GM10266 (cell line): ENCODE results near the gene USP3.
A peak's percentile ranks its signal among the peaks of the same experiment; 100 is the strongest.

Experiments used
- DNase-seq: peaks from one replicate; pipeline ENCODE4 v3.0.0; 2012; ENCODE audit errors: extremely low spot score
- TF ChIP-seq, protein P1 (sequence below): IDR thresholded peaks from 2 replicates; pipeline ENCODE4 v1.5.1; 2012; ENCODE audit warnings: mild to moderate bottlenecking, low read depth; ENCODE audit not compliant: control insufficient read depth, insufficient read depth; ENCODE audit errors: missing control alignments

Gene USP3

DNA sequence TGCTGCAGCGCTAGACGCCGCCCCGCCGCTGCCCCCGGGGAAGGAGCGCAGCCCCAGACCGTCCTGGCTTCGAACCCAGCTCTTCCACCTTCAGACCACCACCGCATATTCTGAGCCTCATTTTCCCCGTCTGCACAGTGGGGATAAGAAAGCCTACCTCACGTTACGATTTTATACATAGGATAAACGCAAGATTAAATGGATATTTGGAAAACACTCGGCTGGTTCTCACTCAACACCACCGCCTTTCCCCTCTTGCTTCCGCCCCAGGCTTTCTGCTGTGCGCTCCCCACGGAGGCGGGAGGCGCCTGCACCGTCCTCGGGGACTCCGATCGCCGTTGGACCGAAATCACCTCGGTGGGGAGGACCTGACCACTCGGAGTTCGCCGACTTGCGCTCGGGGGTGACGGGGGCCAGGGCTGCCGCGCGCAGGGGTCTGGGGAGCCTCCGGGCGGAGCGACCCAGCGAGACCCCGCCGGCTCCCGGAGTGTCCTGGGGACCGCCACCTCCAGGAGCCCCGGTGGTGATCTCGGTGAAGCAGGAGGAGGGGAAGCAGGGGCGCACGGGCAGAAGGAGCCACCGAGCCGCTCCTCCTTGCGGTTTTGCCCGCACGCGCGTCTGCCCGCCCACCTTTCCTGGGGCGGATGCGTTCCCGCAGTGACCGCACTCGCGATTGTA lies 96.8 kb downstream of the USP3 start:
- TF ChIP-seq, protein P1, sequence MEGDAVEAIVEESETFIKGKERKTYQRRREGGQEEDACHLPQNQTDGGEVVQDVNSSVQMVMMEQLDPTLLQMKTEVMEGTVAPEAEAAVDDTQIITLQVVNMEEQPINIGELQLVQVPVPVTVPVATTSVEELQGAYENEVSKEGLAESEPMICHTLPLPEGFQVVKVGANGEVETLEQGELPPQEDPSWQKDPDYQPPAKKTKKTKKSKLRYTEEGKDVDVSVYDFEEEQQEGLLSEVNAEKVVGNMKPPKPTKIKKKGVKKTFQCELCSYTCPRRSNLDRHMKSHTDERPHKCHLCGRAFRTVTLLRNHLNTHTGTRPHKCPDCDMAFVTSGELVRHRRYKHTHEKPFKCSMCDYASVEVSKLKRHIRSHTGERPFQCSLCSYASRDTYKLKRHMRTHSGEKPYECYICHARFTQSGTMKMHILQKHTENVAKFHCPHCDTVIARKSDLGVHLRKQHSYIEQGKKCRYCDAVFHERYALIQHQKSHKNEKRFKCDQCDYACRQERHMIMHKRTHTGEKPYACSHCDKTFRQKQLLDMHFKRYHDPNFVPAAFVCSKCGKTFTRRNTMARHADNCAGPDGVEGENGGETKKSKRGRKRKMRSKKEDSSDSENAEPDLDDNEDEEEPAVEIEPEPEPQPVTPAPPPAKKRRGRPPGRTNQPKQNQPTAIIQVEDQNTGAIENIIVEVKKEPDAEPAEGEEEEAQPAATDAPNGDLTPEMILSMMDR: no peak
- DNase-seq: no peak

DNA sequence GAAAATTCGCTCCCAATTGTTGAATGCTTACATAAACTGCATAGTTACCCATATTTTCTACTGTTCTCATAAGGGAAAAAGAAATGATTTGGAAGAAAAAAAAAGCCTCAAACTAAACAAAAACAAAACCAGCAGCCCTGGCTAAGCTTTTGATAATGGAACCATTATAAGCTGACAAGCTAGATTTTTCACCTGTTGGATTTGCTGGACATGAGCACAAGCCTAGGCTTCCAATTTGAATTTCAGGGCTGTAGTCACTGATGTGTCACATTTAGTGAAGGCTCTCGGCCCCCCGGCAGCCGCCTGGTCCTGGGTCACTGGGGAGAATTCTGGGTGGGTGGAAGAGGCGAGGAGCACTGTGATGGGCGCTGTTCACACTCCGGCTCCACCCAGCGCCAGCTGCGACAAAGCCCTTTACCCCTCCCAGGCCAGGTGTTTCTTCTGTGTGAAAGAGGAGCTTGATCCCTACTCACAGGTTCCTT lies 97.4 kb downstream of the USP3 start:
- peak; percentile 51 for DNase-seq
- TF ChIP-seq, protein P1: no peak

DNA sequence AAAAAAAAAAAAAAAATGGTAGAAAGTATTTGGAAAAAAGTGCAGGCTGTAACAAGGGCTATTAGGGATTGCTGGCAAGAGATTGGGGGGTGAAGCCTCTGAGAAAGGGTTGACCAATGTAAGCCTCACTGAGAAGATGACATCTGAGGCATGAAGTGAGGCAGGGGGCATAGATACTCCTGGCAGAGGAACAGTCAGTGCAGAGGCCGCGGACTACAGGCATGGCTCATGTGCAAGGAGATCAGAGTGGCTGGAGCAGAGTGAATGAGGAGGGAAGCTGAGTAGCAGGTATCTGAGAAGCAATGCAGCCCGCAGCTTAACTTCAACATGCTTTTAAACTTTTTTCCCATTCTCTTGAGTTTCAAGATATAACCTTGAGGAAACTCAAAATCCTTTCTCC lies 98.2 kb downstream of the USP3 start:
- TF ChIP-seq, protein P1: no peak
- DNase-seq: no peak

DNA sequence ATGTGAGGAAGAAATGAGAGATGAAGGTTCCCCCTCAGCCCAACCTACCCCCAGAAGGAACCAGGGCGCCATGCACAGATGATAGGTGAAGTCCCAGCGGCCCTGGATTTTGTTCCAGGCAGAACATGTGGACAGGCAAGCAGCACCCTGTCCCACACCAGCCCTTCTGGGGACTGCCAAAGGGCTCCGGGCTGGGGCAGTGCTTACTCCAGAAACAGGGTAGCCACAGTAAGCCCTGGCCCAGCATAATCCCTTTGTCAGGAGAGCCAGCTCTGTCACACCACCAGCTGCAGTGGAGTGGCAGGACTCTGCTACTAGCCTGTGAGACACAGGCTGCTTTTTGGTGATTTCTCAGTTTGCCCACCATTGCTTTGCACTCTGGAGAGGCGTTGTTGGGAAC lies 99.1 kb downstream of the USP3 start:
- TF ChIP-seq, protein P1: no peak
- DNase-seq: no peak

DNA sequence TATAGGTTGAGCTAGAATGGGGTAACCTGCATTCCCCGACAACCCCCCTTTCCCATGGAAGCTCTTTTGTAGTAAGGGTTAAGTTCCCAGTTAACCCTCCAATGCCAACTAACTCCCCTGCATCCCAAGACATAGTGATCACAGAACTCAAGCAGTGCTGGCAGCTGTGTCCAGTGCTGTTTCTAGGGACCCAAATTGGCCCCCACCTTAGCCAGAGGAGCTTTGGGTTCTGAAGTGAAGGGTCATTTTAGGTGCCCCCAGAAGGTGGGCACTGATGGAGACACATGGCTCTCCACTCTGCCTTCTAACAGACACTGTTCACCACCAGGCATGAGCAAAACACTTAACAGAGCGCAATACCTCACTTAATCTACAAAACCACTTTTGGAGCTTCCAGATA lies 99.9 kb downstream of the USP3 start:
- DNase-seq: no peak
- TF ChIP-seq, protein P1: no peak

DNA sequence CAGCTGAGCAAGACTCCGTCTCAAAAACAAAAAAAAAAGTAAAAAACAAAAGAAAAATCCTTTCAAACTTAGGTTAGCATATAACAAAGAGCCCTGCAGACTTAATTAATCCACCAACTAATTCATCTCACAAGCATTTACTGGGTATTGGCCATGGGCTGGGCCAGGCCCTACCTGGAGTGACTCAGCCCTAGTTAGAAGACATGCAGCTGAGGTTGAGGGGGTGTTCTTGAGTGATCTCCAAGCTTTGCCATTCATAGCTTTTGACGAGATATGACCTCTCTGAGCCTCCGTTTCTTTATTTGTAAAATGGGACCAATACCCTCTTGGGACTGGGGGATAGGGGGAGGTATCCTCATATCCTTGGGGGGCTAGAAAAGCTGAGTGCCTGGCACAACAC lies 100.6 kb downstream of the USP3 start:
- DNase-seq: no peak
- TF ChIP-seq, protein P1: no peak

DNA sequence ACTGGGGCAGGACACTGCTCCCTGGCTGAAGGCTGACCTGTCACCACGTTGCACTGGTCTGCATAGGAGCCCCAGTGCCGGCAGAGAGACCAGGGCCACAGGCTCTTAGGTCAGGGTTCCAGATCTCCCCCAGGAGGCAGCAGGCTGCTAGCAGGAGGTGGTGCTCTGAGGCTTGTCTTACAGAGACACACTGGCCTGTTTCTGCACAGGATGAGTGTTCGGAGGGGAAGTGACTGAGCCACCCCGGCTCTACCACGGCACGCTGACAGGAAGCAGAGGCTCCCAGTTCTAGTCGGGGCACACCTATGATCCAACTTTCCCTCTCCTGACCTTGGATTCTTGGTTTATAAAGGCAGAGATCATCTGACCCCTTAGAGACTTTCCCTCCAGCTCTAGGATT lies 101.4 kb downstream of the USP3 start:
- DNase-seq: peak; percentile 53
- TF ChIP-seq, protein P1: no peak
